Right cardiac atrium (tissue), 5 donors: ENCODE measurements around the gene DAAM2. TPM values are rescaled to one million over a fixed set of nuclear protein-coding genes. Genes with fewer than 3 reads are reported as not detected.

Experiments used
- ATAC-seq, 2 donors: fragments of 200-7000 bp; cut with Tn5 transposase; one replicate each; pipeline versions ENCODE4 v1.8.0 to v1.9.1; 2020; ENCODE audit warnings: moderate library complexity in 2 of 2, mild to moderate bottlenecking in 1 of 2
- DNase-seq, 3 donors: peaks; one replicate each; pipeline ENCODE4 v3.0.0-alpha.2; 2020
- H3K27ac ChIP-seq: one replicate; pipeline ENCODE4 v1.5.1; 2013; ENCODE audit warnings: mild to moderate bottlenecking, low read length, control low read depth, moderate library complexity
- H3K27me3 ChIP-seq: one replicate; pipeline ENCODE4 v1.6.1; 2013; ENCODE audit not compliant: control insufficient read depth, insufficient read depth
- H3K4me1 ChIP-seq: one replicate; pipeline ENCODE4 v1.6.1; 2013; ENCODE audit warnings: low read length; ENCODE audit not compliant: control insufficient read depth, insufficient read depth
- H3K4me3 ChIP-seq: one replicate; pipeline ENCODE4 v1.5.1; 2013; ENCODE audit warnings: low read length, control low read depth
- H3K9me3 ChIP-seq: one replicate; pipeline ENCODE4 v1.6.1; 2013; ENCODE audit warnings: low read length; ENCODE audit not compliant: control insufficient read depth
- WGBS: extraction: QIAGEN DNeasy Blood & Tissue Kit; methylation state at CpG from one replicate; pipeline ENCODE4 v1.1.7; 2013; 5-methylcytosine and 5-hydroxymethylcytosine counted together
- intact Hi-C, 4 donors: fragments of 100-400 bp; cut with DNase I; formaldehyde crosslinking; loops; one replicate each; pipeline versions ENCODE4 v1.11.0 to v1.14.0; 2022 to 2023
- polyA plus RNA-seq: library from polyadenylated mRNA; stranded (reverse); fragments of 200-250 nt; gene quantifications from one replicate; pipeline ENCODE4 v1.2.3, GENCODE V29; 2013
- total RNA-seq, 4 donors: library from RNA; stranded (reverse); fragmentation: NEBNext Ultra II Directional; extraction: Animal tissue kit (Norgen Biotek cat#: 25700); gene quantifications; one replicate each; pipeline ENCODE4 v1.2.1, GENCODE V29; 2021
- donor health status: healthy with polysubstance abuse.
- donor health status: DM: no; HTN: yes; CAD: no.
- donor health status: DM: no; HTN: no; CAD: no.
- donor health status: DM: no; HTN: yes; CAD: no; lungs with severe emphysema.
- donor health status: DM: yes; HTN: yes; CAD: no.

The DAAM2 gene
- total and polyA plus RNA-seq, 5 donors, result 7.2 to 11.5 (median 9.9) TPM

GRCh38 chr6:39765508-39766065 is 26.6 kb upstream of the DAAM2 start:
- Histone ChIP-seq H3K9me3 (no peaks in the 10 kb centered on the region), H3K27ac (no peak overlapping the region), H3K4me1 (no peaks in the 10 kb centered on the region), H3K27me3 (no peaks in the 10 kb centered on the region), H3K4me3 (no peak overlapping the region)
- ATAC-seq, result no peak
- intact Hi-C loops, result no loop called here
- 74% methylated on average over 3 of the region's 3 CpGs for WGBS
- no peak for DNase-seq

- Histone ChIP-seq H3K27ac (no peak overlapping the region), H3K9me3 (no peaks in the 10 kb centered on the region), H3K27me3 (no peaks in the 10 kb centered on the region), H3K4me3 (no peak overlapping the region), H3K4me1 (no peaks in the 10 kb centered on the region)
- WGBS, result 86% methylated on average over 5 of the region's 5 CpGs
- DNase-seq (no peak), ATAC-seq (no peak)
- intact Hi-C loops, result no loop called here
Measured at GRCh38 chr6:39769012-39769411, 23.2 kb upstream of the DAAM2 start.

GRCh38 chr6:39770446-39770845 is 21.7 kb upstream of the DAAM2 start:
- Histone ChIP-seq H3K9me3 (no peaks in the 10 kb centered on the region), H3K4me1 (no peaks in the 10 kb centered on the region), H3K27me3 (no peaks in the 10 kb centered on the region), H3K27ac (no peak overlapping the region), H3K4me3 (no peak overlapping the region)
- no peak for DNase-seq
- ATAC-seq, result no peak
- intact Hi-C loops, result no loop called here
- 82% methylated on average over 4 of the region's 4 CpGs for WGBS

- WGBS, result 47% methylated on average over 6 of the region's 6 CpGs
- peak in 1 of 3 donors; percentile 40 for DNase-seq
- ATAC-seq, result peak; percentile 26 to 72
- Histone ChIP-seq H3K4me3 (no peak overlapping the region), H3K9me3 (no peaks in the 10 kb centered on the region), H3K27me3 (no peaks in the 10 kb centered on the region), H3K27ac (no peak overlapping the region), H3K4me1 (peaks cover 2% of the 10 kb centered on the region)
- intact Hi-C loops, result no loop called here
Measured at GRCh38 chr6:39772559-39773273, 19.5 kb upstream of the DAAM2 start.

- no peak overlapping the region for H3K27ac ChIP-seq
- no peak for ATAC-seq
- 67% methylated on average over 2 of the region's 2 CpGs for WGBS
Measured at GRCh38 chr6:39773782-39774181, 18.4 kb upstream of the DAAM2 start.

GRCh38 chr6:39776581-39776980 is 15.6 kb upstream of the DAAM2 start:
- no peak overlapping the region for H3K27ac ChIP-seq
- no peak overlapping the region for H3K4me3 ChIP-seq
- H3K9me3 ChIP-seq, result no peaks in the 10 kb centered on the region
- H3K27me3 ChIP-seq, result no peaks in the 10 kb centered on the region
- intact Hi-C loops, result no loop called here
- WGBS, result 76% methylated on average over 2 of the region's 2 CpGs
- DNase-seq (no peak), ATAC-seq (no peak)
- H3K4me1 ChIP-seq, result peaks cover 4% of the 10 kb centered on the region

More at GRCh38 chr6:39773782-39774181, 18.4 kb upstream of the DAAM2 start:
- Histone ChIP-seq H3K9me3 (no peaks in the 10 kb centered on the region), H3K27me3 (no peaks in the 10 kb centered on the region), H3K4me1 (peaks cover 4% of the 10 kb centered on the region), H3K4me3 (no peak overlapping the region)
- no peak for DNase-seq
- intact Hi-C loops, result no loop called here

- Histone ChIP-seq H3K9me3 (no peaks in the 10 kb centered on the region), H3K27ac (no peak overlapping the region), H3K27me3 (no peaks in the 10 kb centered on the region), H3K4me1 (peaks cover 4% of the 10 kb centered on the region), H3K4me3 (no peak overlapping the region)
- 65% methylated on average over 10 of the region's 10 CpGs for WGBS
- DNase-seq (no peak), ATAC-seq (no peak)
- intact Hi-C loops, result no loop called here
Measured at GRCh38 chr6:39777218-39777617, 15.0 kb upstream of the DAAM2 start.

- DNase-seq (peak in 2 of 3 donors; percentile 60 to 69), ATAC-seq (peak; percentile 37 to 39)
- Histone ChIP-seq H3K27ac (no peak overlapping the region), H3K4me1 (peaks cover 4% of the 10 kb centered on the region), H3K9me3 (no peaks in the 10 kb centered on the region), H3K4me3 (no peak overlapping the region), H3K27me3 (no peaks in the 10 kb centered on the region)
- WGBS, result 59% methylated on average over 4 of the region's 4 CpGs
- intact Hi-C loops, result no loop called here
Measured at GRCh38 chr6:39777661-39778060, 14.5 kb upstream of the DAAM2 start.

- Histone ChIP-seq H3K27ac (no peak overlapping the region), H3K27me3 (no peaks in the 10 kb centered on the region), H3K9me3 (no peaks in the 10 kb centered on the region), H3K4me3 (no peak overlapping the region), H3K4me1 (peaks cover 4% of the 10 kb centered on the region)
- 78% methylated on average over 2 of the region's 2 CpGs for WGBS
- no peak for DNase-seq
- intact Hi-C loops, result no loop called here
- ATAC-seq, result no peak
Measured at GRCh38 chr6:39778581-39779255, 13.5 kb upstream of the DAAM2 start.

- Histone ChIP-seq H3K9me3 (no peaks in the 10 kb centered on the region), H3K4me1 (peaks cover 4% of the 10 kb centered on the region), H3K27me3 (no peaks in the 10 kb centered on the region), H3K27ac (no peak overlapping the region), H3K4me3 (no peak overlapping the region)
- intact Hi-C loops, result no loop called here
- ATAC-seq (no peak), DNase-seq (no peak)
- WGBS, result 64% methylated on average over 2 of the region's 2 CpGs
Measured at GRCh38 chr6:39785281-39785680, 6.9 kb upstream of the DAAM2 start.

GRCh38 chr6:39786649-39787048 is 5.5 kb upstream of the DAAM2 start:
- intact Hi-C loops, result no loop called here
- Histone ChIP-seq H3K27me3 (no peaks in the 10 kb centered on the region), H3K4me3 (no peak overlapping the region), H3K27ac (no peak overlapping the region), H3K9me3 (no peaks in the 10 kb centered on the region), H3K4me1 (peaks cover 4% of the 10 kb centered on the region)
- ATAC-seq, result no peak
- WGBS, result 72% methylated on average over 1 of the region's 1 CpG
- no peak for DNase-seq
